BE2C (cell line): ENCODE data around the gene CYB561A3.

ENCODE experiments used
- DNase-seq: peaks from one replicate; pipeline ENCODE4 v3.0.0-alpha.2; 2020
- H3K27me3 ChIP-seq: fragments of 250-450 bp; sonication (Bioruptor Pico); 2 replicates; pipeline ENCODE4 v1.5.1; 2020; ENCODE audit warnings: mild to moderate bottlenecking
- H3K36me3 ChIP-seq: fragments of 250-450 bp; sonication (Bioruptor Pico); 2 replicates; pipeline ENCODE4 v1.5.1; 2020; ENCODE audit warnings: mild to moderate bottlenecking
- H3K4me1 ChIP-seq: fragments of 250-450 bp; sonication (Bioruptor Pico); 2 replicates; pipeline ENCODE4 v1.5.1; 2020
- H3K4me3 ChIP-seq: 2 replicates; pipeline ENCODE4 v1.5.1; 2011; ENCODE audit warnings: low read depth, low read length
- H3K9me3 ChIP-seq: fragments of 250-450 bp; sonication (Bioruptor Pico); 2 replicates; pipeline ENCODE4 v1.5.1; 2020
- CTCF ChIP-seq: IDR thresholded peaks from 2 replicates; pipeline ENCODE4 v1.5.1; 2012; ENCODE audit warnings: mild to moderate bottlenecking, low read depth, low read length

The CYB561A3 gene

DNA sequence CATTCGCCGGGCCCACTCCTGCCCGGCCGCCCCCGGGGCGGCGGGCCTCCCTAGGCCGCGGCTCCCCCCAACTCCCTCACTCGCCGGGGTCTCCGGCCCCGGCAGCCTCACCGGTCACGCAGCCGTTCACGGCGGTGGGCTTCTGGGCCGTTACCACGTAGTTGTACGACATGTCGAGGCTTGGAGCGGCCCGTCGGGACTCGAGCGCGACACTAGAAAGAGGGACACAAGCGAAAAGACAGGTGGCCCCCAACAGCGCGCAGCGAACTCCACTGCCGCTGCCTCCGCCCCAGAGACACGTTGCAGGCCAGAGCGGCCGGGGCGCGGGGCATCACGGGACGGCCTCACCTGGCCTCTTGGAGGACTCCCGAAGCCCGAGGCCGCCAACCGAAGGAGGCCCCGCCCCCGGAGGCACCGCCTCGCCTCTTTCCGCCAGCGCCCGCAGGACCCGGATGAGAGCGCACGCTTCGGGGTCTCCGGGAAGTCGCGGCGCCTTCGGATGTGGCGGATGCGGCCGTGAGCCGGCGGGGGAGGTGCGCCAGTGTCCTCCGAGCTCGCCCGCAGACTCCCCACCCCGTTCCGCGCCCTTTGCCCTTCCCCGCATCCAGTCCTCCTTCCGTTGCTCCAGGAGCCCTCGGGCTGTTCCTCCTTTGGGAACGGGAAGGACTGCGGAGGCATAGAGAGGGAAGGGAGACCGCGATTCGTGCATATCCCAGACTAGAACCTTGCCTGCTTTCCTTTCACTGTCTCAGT, 28.7 kb downstream of the CYB561A3 start, which contains the start of the genes DDB1 and TKFC:
Gene DDB1 (minus strand): TSS at position 309 of the 753 bp plus-strand sequence. CDS start 137 bp downstream, at position 172.
Gene TKFC (plus strand): TSS at position 432 of the 753 bp plus-strand sequence. CDS start 1,501 bp downstream, outside the sequence.
- peaks cover 5% of the 10 kb centered on the region for H3K36me3 ChIP-seq
- TF ChIP-seq CTCF: no peak
- no peaks in the 10 kb centered on the region; the same call in 1 of the 2 replicates for H3K4me1 ChIP-seq
- peak within 1 kb of the TSS; percentile 89 for H3K4me3 ChIP-seq
- peak; percentile 94 for DNase-seq
- no peaks in the 10 kb centered on the region for H3K27me3 ChIP-seq
- no peaks in the 10 kb centered on the region for H3K9me3 ChIP-seq

- H3K4me3 ChIP-seq: peak overlapping the region; percentile 89
- no peaks in the 10 kb centered on the region; the same call in 1 of the 2 replicates for H3K4me1 ChIP-seq
- no peak for TF ChIP-seq CTCF
Measured at GRCh38 chr11:61332281-61332796, 29.3 kb downstream of the CYB561A3 start.

DNA sequence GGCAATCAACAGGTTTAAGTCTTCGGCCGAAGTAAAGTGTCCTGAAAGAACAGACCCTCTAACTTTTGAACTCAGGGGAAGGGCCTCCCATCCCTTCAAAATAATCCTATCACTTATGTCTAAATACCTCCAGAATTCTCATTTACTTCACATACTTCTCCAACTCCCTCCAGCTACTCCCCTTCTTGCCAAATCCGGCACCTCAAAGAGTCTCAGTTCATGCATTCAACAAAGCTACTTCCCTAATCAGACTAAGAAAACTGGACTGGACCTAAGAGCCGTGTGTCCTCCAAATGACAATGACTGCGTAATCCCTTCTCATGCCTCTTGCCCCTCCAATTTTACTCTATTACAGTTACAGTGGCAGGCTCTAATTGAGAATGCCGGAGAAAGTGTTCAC, 30.0 kb downstream of the CYB561A3 start:
- no peaks in the 10 kb centered on the region for H3K27me3 ChIP-seq
- DNase-seq: no peak
- H3K4me3 ChIP-seq: peak overlapping the region; percentile 89
- no peak for TF ChIP-seq CTCF
- peaks cover 13% of the 10 kb centered on the region for H3K36me3 ChIP-seq
- H3K4me1 ChIP-seq: no peaks in the 10 kb centered on the region; the same call in 1 of the 2 replicates
- H3K9me3 ChIP-seq: no peaks in the 10 kb centered on the region

More at GRCh38 chr11:61332281-61332796, 29.3 kb downstream of the CYB561A3 start:
- Histone ChIP-seq H3K9me3 (no peaks in the 10 kb centered on the region), H3K27me3 (no peaks in the 10 kb centered on the region), H3K36me3 (peaks cover 8% of the 10 kb centered on the region)
- DNase-seq: no peak

- Histone ChIP-seq H3K27me3 (no peaks in the 10 kb centered on the region), H3K4me3 (no peak overlapping the region), H3K9me3 (no peaks in the 10 kb centered on the region), H3K36me3 (peaks cover 21% of the 10 kb centered on the region), H3K4me1 (no peaks in the 10 kb centered on the region)
- no peak for DNase-seq
- TF ChIP-seq CTCF: no peak
Measured at GRCh38 chr11:61329871-61330270, 31.8 kb downstream of the CYB561A3 start.

DNA sequence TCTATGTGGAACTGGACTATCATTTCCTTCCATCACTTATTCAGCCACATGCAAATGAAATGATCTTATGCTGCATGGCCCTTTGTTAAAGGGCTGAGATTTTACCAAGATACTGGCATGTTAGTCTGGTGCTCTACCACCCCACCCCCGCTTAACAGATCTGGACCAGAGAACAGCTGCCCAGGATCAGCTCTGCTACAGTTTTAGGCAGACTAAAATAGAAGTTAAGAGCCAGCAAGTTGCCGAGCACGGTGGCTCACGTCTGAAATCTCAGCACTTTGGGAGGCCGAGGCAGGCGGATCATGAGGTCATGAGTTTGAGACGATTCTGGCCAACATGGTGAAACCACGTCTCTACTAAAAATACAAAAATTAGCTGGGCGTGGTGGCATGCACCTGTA, 33.3 kb downstream of the CYB561A3 start:
- TF ChIP-seq CTCF: no peak
- peak; percentile 18 for DNase-seq
- no peaks in the 10 kb centered on the region for H3K27me3 ChIP-seq
- H3K4me1 ChIP-seq: no peaks in the 10 kb centered on the region
- H3K9me3 ChIP-seq: no peaks in the 10 kb centered on the region
- H3K36me3 ChIP-seq: peaks cover 22% of the 10 kb centered on the region
- H3K4me3 ChIP-seq: no peak overlapping the region

DNA sequence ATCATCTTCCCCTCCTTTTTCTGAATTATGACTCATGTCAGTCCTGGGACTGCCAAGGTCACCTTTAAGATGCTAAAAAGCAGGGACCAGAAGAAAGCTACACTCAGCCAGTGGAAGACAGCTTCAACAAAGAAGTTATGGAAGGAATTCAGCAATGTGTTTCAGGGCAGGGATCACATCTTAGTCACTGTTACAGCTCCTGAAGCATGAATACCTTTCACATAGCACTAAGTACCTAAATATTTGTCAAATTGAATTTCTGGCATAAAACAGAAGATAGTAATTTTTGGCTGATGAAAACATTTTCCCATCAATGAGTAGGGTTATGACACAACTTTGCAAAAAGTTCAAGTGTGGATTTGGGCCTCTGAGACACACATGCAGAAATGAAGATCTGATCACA, 34.0 kb downstream of the CYB561A3 start:
- H3K27me3 ChIP-seq: no peaks in the 10 kb centered on the region
- no peak for TF ChIP-seq CTCF
- no peaks in the 10 kb centered on the region for H3K4me1 ChIP-seq
- DNase-seq: no peak
- H3K36me3 ChIP-seq: peaks cover 29% of the 10 kb centered on the region
- no peak overlapping the region for H3K4me3 ChIP-seq
- no peaks in the 10 kb centered on the region for H3K9me3 ChIP-seq
